Stimulated activated CD4-positive, alpha-beta T cell treated with anti-CD3 and anti-CD28 coated beads, Interleukin-4, amount 100 ng/mL, for 1 hour (primary cell): ENCODE data around the gene WDR86.

ENCODE experiments used
- DNase-seq: peaks from one replicate; pipeline ENCODE4 v3.0.0-alpha.2; 2020

Gene WDR86

GRCh38 chr7:151345576-151346469 lies 64.0 kb downstream of the WDR86 start:
- DNase-seq, result no peak

DNA sequence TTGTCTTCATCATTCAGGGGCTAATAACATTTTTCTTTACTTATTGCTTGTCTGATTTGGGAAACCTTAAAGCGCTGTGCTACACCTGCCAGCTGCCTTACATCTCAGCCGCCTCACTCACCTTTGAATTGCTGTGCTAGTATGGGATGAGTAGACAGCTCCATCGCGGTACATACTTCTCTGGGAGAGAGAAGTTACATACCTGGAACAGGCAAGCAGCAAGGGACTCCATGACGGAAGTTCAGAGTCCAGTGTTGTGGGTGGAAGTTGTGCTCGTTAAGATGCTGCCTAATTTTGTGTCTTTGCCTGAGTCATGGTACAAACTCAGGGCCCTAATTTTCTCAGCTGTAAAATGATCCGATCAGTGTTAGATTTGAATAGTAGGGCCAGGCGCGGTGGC lies 66.3 kb downstream of the WDR86 start:
- DNase-seq, result no peak

DNA sequence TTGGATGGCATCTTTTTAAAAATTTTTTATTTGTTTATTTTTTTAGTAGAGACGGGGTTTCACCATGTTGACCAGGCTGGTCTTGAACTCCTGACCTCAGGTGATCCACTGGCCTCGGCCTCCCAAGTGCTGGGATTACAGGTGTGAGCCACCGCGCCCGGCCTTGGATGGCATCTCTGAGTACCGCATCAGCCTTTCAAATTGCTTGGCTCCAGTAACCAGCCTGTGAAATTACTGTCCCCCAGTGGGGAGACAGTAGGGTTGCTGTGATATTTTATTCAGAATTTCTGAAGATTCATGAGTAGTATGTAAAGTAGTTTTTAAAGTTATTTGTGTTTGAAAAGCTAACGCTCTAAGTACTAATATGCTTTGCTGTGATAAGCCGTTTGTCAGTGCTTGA lies 67.0 kb downstream of the WDR86 start:
- no peak for DNase-seq

GRCh38 chr7:151342102-151342646 lies 67.7 kb downstream of the WDR86 start:
- no peak for DNase-seq

- peak; percentile 89 for DNase-seq
These were observed 68.3 kb downstream of the WDR86 start, which contains the start of gene NUB1 for GRCh38 chr7:151341357-151342101. NUB1 (plus strand) TSS chr7:151341812; CDS start chr7:151345350, 3,538 bp downstream.

GRCh38 chr7:151340794-151341356 lies 69.0 kb downstream of the WDR86 start:
- no peak for DNase-seq

DNA sequence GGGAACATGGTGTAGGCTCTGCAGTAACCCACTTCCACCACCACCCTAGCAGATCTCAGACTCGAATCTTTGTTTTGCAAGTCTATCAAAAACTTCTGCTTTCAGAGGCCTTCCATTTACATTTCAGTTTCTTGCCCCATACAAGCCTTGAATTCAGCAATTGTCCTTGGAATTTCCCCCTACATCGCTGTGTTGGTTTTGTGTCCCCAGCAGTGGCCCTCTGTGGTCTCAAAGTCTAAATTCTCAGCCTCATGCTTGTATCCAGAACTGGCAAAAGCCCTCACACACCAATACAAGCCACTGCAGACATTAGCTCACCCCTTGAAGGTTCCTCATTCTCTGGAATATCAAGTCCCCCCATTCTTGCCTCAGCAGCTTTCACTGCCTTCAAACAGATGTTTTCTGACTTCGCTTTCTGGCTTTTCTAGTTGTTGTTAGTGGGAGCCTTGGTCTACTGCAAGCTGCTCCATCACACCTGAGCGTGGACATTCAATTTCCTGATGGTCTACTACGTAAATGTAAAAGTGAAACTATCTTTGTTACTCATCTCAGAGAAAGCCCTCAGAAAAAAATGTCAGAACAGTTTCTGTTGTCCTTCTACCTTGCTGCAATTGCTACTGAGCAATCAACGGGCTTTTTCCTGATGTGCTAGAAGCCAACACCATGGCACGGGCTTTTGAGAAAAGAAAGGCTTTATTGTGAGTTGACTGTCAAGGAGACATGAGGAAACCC lies 70.0 kb downstream of the WDR86 start:
- no peak for DNase-seq

DNA sequence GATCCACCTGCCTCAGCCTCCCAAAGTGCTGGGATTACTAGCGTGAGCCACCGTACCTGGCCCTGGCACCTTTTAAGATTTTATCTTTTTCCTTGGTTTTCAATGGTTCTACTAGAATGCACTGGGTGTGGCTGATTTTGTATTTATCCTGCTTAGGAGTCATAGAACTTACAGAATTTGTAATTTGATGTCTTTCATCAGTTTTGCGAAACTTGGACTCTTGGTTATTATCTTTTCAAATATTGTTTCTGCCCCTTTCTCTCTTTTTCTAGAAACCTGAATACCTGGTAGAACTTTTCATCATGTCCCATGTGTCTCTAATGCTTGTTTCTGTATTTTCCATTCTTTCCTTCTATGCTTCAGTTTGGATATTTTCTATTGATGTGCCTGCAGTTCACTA lies 71.0 kb downstream of the WDR86 start:
- DNase-seq, result no peak

DNA sequence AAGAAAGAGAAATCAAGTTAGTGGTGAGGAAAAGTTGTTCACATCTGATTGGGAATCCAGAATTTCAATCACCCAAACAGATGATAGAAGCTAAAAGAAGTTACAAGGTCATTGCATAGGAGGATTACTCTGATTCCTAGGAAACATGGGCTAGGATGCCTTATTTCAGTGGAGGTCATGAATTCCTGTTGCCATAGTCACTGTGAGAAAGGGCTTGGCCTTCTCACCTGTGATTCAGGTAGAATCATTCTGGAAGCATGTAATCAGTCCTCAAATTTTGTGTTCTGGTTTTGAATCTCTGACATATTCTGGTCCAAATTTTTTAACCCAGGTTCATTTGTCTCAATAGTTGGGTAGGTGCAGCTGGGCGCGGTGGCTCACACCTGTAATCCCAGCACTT lies 72.5 kb downstream of the WDR86 start:
- no peak for DNase-seq

GRCh38 chr7:151336027-151336708 lies 73.7 kb downstream of the WDR86 start:
- no peak for DNase-seq

GRCh38 chr7:151334628-151335027 lies 75.2 kb downstream of the WDR86 start:
- DNase-seq, result no peak
